LNCAP (cell line): ENCODE data around the gene TOP1.

Source experiments
- TF ChIP-seq, protein P1 (sequence below): fragments of 450-650 bp; IDR thresholded peaks from 2 replicates; pipeline ENCODE4 v1.5.1; 2017; ENCODE audit warnings: mild to moderate bottlenecking

TOP1 gene

GRCh38 chr20:41142919-41143318 lies 114.3 kb downstream of the TOP1 start:
- TF ChIP-seq, protein P1, sequence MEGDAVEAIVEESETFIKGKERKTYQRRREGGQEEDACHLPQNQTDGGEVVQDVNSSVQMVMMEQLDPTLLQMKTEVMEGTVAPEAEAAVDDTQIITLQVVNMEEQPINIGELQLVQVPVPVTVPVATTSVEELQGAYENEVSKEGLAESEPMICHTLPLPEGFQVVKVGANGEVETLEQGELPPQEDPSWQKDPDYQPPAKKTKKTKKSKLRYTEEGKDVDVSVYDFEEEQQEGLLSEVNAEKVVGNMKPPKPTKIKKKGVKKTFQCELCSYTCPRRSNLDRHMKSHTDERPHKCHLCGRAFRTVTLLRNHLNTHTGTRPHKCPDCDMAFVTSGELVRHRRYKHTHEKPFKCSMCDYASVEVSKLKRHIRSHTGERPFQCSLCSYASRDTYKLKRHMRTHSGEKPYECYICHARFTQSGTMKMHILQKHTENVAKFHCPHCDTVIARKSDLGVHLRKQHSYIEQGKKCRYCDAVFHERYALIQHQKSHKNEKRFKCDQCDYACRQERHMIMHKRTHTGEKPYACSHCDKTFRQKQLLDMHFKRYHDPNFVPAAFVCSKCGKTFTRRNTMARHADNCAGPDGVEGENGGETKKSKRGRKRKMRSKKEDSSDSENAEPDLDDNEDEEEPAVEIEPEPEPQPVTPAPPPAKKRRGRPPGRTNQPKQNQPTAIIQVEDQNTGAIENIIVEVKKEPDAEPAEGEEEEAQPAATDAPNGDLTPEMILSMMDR = no peak

- TF ChIP-seq, protein P1 = no peak
These were observed 114.7 kb downstream of the TOP1 start for GRCh38 chr20:41143354-41143753.

- TF ChIP-seq, protein P1 = no peak
These were observed 116.7 kb downstream of the TOP1 start for GRCh38 chr20:41145317-41145716.

GRCh38 chr20:41145821-41146620 lies 117.4 kb downstream of the TOP1 start:
- TF ChIP-seq, protein P1 = no peak

- TF ChIP-seq, protein P1 = no peak
These were observed 119.2 kb downstream of the TOP1 start for GRCh38 chr20:41147767-41148191.

GRCh38 chr20:41148942-41149341 lies 120.3 kb downstream of the TOP1 start:
- TF ChIP-seq, protein P1 = no peak

GRCh38 chr20:41150664-41151063 lies 122.0 kb downstream of the TOP1 start:
- TF ChIP-seq, protein P1 = no peak
